ENCODE results near the gene ACSS1.

DNA sequence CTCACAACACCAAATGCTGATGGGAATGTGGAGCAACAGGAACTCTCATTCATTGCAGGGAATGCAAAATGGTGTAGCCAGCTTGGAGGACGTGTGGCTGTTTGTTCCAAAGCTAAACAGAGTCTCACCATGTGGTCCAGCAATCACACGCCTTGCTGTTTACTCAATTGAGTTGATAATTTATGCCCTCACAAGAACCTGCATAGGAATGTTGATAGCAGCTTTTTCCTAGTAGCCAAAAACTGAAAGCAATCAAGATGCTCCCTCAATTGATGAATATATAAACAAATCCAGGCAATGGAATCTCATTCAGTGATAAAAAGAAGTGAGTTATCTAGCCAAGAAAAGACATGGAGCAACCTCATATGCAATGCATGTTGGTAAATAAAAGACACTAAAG lies 39.6 kb upstream of the ACSS1 start:
- TF ChIP-seq RARB (CRISPR knock-in tag; IDR thresholded peaks at IDR 0.05) (no peak), ARNTL (CRISPR knock-in tag; IDR thresholded peaks at IDR 0.05; ENCODE audit: borderline replicate concordance, low read depth) (no peak)

All from SK-N-SH treated with all-trans-retinoic acid at 6 μM for 48 hours (cell line).